H4 (cell line): ENCODE measurements around the gene DNAH8. TPM values are rescaled to one million over a fixed set of nuclear protein-coding genes. Genes with fewer than 3 reads are reported as not detected.

Experiments
- DNase-seq: peaks from one replicate; pipeline ENCODE4 v3.0.0-alpha.2; 2015; ENCODE audit warnings: low spot score
- total RNA-seq: library from RNA; depleted of rRNA; stranded (reverse); fragments of >200 nt; shearing (Covaris generic); gene quantifications from 2 replicates; pipeline ENCODE4 v1.2.3, GENCODE V29; 2014

The DNAH8 gene
- total RNA-seq, 1 experiment from 2014 or later: not detected

- DNase-seq: no peak
These were observed 81.7 kb downstream of the DNAH8 start for GRCh38 chr6:38796850-38797249.

DNA sequence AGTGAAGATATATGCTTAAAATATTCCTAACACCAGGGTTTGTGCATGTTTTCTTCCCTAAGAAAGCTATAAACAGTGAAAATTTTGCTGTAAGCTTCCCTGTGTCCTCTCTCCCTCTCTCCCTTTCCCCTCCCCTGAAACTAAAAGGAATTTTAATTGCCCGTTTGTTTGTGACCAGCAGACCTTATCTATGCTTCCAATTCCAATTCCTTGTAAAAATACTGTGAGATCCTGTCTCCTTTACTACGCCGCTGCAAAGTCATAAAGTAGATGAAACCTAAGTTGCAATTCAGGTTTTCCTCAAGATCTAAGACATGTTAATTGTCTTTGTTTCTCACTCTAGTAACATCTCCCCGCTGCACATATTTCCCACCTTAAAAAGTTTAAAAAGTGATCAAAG, 82.3 kb downstream of the DNAH8 start:
- DNase-seq: no peak

GRCh38 chr6:38799529-38800184, 84.5 kb downstream of the DNAH8 start:
- no peak for DNase-seq

DNA sequence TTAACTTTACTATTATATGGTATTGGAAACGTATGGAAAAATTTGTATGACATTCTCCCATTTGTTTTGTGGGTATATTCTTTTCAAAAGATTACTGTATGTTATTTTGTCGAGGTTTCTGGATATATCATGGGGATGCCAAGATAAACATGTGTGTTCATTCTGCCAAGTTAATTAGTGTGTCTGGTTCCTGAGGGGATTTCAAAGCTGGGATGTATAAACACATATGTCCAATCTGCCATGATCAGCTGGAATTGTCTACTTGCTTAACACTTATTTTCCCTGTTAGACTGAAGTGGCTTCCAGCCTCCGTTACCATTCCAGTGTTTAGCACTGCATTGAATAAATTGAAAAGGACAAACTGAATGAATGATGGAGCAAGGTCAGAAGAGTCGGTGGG, 86.2 kb downstream of the DNAH8 start:
- DNase-seq: no peak

DNA sequence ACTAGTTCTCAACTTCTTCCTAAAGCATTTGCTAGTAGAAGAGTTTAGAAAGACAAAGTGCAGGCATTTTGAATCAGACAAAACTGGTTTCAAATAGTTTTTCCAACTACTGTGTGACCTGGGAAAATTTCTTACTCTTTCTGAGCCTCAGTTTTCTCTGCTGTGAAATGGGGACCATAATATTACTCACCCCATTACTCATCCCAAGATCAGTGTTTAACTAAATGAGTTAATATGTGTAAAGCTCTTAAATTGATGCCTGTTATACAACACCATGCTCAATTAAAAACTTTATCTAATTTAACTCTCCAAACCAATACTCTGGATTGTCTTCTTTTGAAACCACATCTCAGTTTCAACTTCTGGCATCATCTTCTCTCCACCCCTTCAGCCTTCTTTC, 87.4 kb downstream of the DNAH8 start:
- no peak for DNase-seq

GRCh38 chr6:38803129-38803528, 88.0 kb downstream of the DNAH8 start:
- DNase-seq: no peak

- no peak for DNase-seq
These were observed 89.2 kb downstream of the DNAH8 start for GRCh38 chr6:38804358-38804757.

DNA sequence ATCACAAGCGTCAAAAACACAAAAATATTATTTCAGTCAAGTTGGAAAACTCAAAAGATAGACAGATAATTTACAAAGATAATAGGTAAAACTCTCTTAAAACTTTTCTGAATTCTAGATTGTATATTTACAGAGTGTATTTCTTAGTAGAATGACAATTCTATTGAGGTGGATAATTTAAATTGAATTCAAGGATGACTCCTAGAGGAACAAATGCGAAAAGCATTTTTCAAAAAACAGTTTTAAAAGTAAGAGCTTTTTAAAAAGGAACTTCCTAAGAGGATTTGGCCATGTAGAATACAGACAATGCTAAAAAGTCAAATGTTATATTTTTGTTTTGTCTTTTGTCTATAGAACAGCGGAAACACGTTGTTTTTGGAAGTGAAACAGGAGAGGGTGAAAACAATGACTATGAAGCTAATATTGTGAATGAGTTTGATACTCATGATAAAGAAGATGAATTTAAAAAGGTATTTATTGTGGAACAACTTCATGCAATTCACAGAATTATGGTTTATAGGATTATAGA, 90.1 kb downstream of the DNAH8 start:
- DNase-seq: no peak

DNA sequence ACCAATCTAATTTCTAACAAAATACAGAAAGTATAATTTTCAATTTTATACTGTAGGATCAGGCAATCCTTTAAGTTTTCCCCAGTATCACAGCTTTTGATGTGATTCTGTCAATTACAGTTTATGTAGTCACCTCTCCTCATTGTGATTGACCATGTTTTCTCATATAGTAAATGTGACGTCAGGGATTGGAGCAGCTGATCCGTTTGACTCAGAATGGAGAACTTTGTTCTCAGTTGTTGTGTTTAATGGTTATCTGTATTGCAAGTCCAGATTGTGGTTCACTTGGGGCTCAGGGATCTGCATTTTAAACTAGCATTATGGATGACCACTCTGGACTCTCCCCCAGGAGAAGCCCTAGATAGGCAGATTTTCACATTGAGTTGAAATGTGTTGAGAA, 90.6 kb downstream of the DNAH8 start:
- no peak for DNase-seq

DNA sequence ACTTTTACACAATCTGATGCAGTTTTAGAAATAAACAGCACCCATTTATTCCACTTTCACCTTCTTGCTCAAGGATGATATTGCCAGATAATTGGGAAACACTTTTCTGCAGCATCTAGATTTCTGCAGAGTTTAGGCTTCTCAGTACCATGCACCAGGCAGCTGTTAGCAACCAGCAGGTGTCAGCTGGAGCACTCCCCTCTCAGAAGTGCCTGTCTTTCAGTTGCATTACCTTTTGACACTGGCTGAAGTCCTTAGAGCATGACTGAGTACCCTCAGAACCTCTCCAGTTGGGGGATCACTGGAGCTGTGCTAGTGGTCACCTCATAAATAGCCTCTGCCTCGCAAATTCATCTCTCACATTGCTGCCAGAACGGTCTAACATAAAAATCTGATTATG, 91.2 kb downstream of the DNAH8 start:
- DNase-seq: no peak

- DNase-seq: no peak
These were observed 91.7 kb downstream of the DNAH8 start for GRCh38 chr6:38806833-38807232.

GRCh38 chr6:38808039-38808438, 92.9 kb downstream of the DNAH8 start:
- DNase-seq: no peak

DNA sequence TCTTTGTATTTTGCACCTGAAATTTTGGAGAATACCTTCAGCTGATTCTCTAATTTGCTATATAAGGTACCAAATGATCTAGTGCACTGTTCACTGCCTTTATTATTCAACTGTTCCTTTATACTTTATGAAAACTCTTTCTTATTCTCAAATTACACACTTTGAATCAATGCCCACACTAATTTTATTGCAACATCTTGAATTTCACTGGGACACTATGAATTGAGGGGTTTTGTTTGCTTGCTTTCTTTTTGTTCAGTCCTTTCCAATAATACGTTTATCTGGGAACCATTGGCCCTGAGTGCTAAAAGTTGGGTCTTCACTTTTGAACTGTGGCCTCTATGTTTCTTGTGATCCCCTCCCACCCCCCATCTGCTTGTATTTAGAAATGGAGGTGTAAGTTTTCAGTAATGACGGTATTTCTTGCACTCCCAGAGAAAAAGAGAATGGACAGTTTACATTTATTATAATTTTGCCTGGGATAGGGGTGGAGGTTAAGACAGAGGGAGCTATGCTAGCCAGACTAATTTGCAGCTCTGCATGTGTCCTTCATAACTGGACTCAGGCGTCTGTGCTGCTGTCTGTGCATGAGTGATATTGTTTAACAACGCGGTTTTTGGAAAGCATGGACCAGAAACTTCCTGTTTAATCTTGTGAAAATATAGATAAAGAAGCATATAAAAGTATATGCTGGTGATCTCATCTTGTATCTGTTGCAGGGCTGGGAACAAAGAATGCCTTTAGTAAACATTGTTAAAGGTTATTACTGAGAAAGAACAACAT, 98.1 kb downstream of the DNAH8 start:
- DNase-seq: no peak

GRCh38 chr6:38814761-38815160, 99.7 kb downstream of the DNAH8 start:
- DNase-seq: no peak

- no peak for DNase-seq
These were observed 100.1 kb downstream of the DNAH8 start for GRCh38 chr6:38815250-38815649.

DNA sequence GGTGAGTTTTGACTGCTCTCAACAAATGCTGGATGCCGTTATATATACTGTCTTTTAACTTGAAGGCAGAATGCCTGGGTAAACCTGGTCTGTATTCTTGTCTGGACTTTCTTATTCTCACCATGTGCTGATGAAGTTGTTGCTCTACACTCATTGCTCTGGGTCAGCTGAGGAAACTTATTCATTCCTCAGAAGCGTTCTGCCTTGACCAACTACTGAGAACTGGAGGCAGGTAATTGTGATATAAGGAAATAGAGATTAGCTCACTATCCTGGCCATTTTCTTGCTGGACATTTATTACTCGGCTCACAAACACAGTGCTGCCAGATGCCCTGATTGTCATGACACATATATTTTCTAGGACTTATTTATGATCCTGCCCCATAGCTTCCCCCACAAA, 103.6 kb downstream of the DNAH8 start:
- no peak for DNase-seq

GRCh38 chr6:38822963-38823362, 107.9 kb downstream of the DNAH8 start:
- no peak for DNase-seq

DNA sequence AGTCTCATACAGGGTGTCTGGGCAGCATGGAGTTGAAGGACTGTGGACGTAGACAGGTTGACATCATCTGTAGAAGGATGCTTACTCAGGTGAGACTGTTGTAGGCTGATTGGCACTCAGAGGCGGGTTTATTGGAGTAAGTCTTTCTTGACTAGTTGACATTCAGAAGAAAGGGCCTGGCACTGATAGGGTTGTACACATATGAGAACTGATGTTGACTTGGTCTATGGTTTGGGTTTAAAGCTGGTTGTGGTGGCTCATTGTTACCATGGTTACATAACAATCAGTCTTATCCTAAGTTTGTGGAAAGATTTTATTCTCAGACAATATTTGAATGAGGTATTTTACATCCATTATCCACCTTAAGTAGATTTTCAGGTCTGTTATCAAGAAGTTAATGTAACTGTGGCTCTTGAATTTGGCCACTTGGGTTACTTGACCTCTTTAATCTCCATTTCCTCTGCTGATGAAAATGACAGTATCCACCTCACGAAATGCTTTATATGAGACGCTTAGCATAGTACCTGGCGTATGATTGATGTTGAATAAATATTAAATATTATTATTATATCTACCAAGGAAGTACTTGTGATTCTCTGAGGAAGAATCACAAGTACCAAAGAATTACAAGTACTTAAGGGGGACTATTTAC, 109.3 kb downstream of the DNAH8 start:
- DNase-seq: no peak

DNA sequence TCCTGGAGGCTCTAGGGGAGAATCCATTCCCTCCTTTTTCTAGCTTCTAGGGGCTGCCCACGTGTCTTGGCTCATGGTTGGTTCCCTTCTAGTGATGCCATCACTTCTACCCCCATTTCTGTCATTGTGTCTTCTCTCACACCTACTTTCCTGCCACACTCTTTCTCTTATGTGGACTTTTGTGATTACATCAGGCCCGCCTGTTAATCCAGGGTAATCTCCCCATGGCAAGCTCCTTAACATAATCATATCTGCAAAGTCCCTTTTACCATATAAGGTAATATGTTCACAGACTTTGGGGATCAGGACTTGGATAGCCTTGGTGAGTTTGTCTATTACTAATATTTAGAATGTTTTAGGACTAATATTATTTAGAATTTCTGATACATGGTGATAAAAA, 111.9 kb downstream of the DNAH8 start:
- no peak for DNase-seq

DNA sequence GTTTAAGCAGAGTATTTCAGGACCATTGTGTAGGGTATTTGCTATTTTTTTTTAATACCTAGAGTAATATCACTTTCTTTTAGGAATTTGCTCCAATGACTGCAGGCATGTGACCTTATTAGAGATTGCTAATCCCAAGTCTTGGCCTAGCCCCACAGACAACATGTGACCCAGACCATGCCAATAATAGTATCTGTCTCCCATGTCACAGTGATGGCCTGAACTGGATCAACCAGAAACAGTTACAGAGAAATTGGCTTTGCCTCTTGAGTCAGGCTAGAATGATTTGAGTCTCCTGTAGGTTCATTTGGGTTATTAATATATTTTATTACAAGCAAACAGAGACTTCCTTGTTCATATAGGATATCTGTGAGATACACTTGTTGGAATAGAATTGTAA, 116.8 kb downstream of the DNAH8 start:
- DNase-seq: no peak

DNA sequence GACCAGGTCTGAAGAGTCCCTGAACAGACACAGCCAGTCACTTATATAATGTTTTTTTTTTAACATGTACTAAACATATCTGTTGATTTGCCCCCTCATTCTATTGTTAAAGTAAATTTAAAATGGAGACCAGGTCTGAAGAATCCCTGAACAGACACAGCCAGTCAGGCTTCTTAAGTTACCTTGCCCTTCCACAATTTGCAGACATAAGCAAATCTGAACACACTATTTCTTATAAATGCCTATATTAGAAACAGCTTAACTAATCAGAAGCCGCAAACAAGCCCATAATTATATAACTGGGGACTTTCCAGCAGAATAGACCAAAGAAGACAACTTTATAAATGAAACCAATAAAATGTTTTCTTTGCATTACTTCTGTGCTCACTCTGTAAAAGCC, 118.2 kb downstream of the DNAH8 start:
- DNase-seq: no peak

- DNase-seq: no peak
These were observed 121.5 kb downstream of the DNAH8 start for GRCh38 chr6:38836585-38836984.

DNA sequence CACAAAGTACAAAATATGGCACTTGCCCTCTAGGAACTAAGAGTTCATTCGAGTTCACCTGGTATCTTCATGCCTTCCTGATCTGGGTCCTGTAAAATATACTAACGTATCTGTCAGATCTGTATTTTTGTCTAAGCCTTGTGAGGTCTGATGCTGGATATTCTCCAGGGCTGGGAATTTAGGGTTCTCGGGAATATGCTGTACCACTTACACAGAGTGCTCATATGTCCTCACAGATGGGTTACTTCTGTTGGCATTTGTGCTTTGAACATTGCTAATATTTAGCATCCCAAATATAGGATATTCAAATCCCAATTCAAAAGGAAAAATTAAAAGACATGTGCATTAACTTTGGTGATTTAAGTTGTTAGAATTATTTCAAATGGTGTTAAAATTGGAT, 122.0 kb downstream of the DNAH8 start:
- no peak for DNase-seq
